Fibroblast of the conjunctiva (primary cell): Measurements from ENCODE around the gene ANKRD10.

Experiments used
- DNase-seq: peaks from one replicate; pipeline ENCODE4 v3.0.0-alpha.2; 2010; ENCODE audit warnings: low read depth

The ANKRD10 gene

DNA sequence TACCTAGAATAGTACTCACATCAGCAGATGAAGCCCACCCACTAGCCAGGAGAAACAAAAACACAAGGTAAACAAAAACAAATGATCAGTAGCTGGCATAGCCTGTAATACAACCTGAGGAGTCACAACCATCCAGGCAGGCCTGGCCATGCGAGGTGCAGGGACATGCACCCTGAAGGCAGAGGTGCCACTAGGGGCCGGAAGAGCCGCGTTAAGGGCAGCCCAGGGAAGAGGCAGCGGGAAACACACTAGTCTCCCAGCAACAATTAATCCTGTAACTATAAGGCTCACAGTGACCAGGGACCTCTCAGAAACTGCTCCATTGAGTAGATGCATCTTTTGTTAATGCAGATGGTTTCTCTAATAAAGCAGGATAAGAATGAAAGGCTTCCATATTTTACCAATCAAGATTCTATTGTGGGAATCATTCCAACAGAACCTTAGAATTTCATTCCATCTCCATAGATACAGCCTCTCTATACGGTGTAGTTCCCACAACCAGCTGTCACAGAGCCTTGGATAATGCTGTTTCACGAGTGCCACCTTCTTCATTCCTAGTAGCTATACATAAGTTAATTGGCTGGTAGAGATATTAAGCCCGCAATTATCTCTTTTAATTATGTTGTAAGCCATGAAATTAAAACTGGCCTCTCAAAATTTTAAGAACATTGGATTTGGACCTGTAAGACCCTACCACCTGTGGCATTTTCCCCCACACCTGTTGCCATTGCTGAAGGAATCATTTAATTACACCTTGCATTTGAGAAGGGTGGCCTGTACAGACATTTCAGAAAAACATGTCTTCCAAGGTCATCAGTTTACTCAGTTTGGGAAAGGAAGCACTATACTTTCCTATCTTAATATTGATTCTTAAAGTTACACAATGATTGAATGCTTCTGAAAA, 28.7 kb downstream of the ANKRD10 start:
- no peak for DNase-seq

DNA sequence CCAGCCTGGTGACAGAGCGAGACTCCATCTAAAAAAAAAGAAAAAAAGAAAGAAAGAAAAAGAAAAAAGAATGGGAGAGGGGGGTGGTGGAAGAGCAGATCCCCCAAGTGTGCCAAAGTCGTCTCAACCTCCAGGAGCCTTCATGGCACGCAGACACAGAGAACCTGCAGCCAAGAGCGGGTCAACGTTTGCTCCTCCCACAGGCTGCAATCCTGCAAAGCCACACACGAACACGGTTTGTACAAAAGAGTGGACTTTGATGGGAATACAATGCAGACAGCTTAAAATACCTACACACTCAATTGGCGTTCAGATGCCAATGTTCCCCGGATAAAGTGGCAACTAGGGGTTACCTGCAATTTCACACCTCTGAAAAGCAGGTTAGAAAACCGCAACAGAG, 29.4 kb downstream of the ANKRD10 start:
- DNase-seq: no peak

DNA sequence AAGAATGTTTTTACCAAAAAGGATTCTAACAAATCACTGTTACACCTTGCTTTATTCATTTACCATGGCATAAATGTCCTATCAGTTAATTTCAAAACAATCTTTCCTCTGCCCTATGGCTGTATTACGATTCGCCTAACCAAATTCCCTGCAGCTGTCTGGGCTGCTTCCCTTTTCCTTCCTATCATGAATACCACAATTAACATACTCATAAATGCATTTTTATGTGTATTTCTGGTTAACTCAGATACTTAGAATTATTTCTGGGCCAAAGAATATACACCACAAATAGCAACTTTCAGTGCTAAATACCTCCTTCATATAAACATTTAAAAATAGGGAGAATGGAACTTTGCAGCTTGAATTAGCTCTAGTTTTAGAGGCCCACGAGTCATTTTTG, 30.4 kb downstream of the ANKRD10 start:
- no peak for DNase-seq

DNA sequence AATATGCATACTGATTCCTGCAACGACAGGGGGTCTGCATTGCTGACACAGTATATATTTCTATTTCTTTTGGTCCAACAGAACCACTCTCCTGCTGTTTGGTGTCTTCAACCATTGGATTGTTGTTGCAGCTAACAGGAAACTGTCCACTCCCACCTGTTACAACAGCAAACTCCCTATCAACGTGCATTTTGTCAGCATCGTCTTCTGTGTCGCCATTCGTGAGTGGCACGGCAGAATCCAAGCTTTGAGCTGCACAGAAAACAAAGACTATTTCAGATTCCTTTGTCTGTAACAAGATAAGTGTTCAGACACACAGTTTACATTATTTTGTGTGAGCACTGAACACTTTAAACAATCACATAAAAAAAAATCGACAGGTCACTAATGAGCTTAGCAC, 31.3 kb downstream of the ANKRD10 start:
- no peak for DNase-seq

DNA sequence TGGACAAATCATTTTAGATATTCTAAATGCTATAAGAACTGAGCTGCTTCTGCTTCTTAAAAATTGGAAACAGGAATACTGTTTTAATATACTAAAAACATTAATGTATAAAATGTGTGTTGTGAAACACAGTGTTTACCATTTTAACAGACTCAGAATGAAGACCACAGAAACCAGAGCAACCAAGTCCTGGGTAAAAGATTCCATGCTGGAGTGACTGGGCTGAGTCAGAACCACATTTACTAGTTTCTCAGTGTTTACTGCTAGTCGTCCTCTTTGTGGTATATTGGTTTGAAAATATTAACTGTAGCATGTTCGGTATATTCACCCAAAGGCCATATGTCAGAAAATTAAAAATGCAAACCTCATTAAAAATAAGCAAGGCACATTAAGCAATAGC, 31.9 kb downstream of the ANKRD10 start:
- no peak for DNase-seq

DNA sequence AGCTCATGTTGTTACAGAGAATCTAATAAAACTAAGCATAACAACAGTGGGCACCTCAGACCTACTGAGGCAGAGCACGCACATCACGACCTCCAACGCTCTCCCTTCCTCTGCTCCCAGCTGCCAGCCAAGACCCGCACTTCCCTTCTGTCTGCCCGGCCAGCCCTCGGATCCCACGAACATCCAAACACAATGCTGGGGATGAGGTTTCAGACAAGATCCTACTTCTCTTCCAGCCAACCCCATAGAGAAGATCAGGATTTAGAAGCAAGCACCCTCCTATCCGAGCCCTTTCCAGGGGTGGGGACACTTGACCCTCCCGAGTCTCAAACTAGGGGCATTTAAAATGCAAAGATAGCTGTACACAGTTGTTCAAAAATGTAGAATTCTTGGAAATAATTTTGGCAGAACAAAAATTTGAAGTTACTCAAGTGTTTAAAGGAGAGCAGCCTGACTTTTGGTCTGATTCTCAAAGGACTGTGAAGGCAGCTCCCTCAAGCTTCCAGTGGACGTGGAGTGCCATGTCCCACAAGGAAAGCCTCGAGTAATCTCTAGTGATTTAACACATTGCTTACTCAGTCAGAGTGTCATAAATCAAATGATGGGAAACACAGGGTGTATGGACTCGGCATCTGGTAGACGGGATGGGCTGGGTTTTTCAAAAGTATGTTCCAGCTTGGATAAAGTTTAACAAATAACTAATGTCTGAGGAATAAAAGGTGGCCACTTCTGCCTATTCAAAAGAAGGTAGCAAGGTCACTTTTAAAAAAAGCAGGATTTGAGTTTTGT, 32.8 kb downstream of the ANKRD10 start:
- DNase-seq: no peak

DNA sequence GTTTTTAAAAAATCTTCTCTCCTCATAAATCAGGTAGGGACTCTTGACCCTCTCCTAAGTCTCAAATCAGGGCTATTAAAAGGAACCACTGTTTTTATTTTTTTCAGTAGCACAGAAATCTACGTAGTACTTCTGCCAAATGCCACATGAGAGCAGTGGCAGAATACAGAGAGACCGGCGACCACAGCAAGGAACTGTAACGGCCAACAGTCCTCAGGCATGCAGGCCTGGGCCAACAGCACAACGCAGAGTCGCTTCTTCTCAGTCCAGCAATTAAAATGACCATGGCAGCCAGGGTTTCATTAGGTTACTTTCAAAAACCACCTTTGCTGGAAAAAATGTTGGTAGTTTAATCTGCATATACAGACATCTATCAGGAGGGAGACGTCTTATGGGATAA, 34.2 kb downstream of the ANKRD10 start:
- no peak for DNase-seq

DNA sequence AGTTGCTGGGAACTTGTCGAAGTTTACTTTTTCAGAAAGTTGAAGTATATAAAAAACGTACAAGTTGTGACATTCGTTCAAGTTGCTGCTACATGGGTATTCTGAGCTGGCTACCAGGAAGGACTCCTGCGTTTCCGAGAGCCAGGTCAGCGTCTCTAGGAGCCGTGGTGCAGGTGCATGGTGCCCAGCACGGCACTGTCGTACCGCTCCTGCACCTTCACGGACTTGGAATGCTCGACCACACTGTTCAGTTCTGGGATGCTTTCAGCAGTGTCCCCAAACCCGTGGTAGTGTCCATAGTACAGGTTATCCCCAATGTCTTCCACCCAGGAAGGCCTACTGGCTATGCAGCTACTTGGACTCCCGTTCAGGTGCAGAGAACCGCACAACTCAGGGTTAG, 35.4 kb downstream of the ANKRD10 start:
- no peak for DNase-seq

DNA sequence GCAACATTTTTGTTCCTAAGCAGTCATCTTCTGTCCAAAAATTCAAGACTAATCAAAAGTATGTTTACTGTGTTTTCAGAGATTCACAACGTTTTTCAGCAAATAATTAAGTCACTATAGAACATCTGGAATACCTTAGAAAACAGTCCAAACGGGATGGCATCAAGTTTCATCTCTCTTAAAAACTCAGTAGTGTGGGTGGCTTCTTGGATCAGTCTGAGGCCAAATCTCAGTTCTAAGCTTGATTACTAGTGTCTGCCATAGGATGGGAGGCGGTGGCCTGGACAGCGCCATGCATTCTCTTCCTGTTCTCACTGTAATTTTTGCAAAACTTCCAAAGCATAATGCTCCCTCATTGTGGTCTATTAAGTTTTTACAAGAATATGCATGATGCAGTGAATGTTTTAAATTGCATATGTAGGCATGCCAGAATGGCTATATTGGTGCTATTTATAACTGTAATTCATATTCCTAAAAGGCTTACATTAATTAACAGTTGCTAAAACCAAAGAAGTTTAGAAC, 37.1 kb downstream of the ANKRD10 start:
- DNase-seq: no peak

DNA sequence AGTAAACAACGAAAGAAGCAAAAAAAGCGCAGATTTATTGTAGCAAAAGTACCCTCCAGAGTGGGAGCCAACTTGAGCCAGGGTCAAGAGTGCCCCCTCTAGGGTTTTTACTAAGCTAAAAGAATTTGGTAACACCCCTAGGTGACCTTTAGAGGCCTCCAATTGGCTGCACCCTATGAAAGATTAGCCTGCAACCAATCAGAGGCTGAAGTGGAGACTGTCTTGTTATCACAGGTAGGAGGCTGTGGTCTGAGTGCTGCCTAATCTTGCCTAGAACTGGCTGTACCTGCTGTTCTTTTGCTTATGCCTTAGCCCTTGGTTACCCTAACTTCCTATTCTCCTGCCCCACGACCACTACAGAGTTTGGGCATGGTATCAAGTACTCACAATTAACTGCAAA, 38.3 kb downstream of the ANKRD10 start:
- no peak for DNase-seq

DNA sequence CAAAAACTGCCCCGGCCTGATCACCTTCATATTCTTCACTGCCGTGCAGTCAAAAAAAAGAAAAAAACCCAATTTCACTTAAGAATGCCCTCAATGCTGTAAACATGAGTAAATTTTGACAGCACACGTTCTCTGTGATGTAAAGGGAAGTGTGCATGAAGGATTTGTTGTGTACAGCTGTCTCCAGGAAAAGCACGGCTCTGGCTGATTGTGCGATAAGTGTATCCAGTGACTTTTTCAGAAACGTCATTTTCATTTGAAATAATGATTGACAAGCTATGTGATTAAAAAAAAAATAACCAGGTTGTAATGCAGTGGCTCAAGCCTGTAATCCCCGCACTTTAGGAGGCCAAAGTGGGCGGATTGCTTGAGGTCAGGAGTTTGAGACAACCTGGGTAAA, 39.6 kb downstream of the ANKRD10 start:
- no peak for DNase-seq

DNA sequence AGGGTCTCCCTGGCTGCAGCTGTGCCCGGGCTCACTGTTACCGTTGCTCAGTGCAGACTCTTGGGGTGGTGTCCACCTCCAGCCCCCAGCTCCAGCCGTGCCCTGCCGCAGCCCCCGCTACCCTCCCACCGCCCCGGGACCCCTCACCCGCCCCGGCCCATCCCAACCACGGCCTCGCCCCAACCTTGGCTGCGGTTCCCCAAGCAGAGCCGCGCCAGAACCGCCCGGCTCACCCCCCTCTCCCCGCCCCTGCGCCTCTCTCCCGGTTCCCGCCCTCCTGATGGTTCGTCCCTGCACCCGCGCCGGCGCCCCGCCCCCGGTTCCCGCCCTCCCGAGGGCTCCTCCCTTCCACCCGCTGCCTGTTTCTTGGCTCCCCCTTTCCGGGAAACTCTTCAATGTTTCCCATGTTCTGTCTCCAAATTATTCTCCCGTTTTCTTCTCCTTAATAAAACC, 40.3 kb downstream of the ANKRD10 start:
- DNase-seq: peak; percentile 30

DNA sequence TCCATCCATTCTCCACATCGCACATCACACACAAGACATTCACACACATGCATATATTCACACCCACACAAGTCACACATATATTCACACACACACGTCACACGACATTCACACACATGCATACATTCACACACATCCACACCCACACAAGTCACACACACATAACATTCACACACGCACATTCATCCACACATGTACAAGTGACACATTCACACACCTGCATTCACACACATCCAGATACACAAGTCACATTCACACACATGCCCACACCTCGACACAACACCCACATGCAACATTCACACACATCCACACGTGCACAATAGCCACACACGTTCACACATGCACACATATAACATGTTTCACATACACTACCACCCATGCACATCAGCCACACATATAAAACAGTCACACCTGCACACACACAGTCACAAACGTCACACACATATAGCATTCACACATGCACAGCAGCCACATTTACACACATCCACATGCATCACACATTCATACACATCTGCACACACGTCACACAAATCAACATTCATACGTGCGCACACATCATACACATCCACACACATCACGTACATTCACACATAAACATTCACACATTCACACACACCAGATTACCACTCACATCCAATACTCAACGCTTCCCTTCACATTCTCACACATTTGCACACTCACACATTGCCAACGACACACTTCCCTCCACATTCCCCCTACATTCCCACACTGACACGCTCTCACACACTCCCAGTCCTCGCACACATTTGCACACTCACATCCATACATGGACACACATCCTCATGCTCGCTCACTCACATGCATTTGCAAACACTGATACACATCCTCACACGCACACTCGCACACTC, 41.0 kb downstream of the ANKRD10 start:
- DNase-seq: no peak

DNA sequence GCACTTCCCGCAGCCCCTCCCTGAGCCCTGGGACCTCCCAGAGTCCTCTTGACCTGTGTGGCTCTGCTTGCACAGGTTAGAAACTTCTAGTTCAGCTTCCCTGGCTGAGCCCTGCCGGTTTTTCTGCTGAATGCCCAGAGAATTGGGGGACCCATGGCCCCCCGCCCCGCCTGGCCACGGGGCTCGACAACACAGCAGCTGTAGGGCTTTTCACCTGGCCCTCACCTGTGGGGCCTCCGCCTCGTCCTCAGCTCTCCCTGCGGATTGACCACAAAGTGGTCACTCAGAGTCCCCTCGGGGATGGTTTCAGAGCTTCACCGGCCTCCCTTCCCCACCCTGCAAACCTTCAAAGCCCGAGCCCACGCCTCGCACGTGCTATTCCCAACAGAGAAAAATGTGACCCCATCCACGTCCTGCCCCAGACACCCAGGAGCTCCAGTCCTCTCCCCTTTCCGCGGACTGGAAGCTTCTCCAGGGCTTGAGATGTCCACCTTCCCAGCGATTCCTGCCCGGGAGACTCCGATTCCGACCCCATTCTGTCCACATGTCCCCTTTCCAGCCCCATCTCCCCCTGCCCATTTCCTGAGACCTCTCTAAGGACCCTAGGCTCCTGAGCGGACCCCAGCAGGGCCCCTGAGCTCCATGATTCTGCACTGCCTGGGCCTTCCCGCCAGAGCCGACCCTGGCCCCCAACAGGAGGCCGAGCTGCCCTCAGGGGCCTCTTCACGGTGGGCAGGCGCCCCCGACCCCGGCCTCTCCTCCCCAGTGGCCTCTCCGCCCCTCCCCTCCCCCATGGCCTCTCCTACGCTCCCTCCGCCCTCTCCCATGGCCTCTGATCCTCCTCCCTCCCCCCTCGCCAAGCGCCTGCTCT, 41.9 kb downstream of the ANKRD10 start:
- no peak for DNase-seq

DNA sequence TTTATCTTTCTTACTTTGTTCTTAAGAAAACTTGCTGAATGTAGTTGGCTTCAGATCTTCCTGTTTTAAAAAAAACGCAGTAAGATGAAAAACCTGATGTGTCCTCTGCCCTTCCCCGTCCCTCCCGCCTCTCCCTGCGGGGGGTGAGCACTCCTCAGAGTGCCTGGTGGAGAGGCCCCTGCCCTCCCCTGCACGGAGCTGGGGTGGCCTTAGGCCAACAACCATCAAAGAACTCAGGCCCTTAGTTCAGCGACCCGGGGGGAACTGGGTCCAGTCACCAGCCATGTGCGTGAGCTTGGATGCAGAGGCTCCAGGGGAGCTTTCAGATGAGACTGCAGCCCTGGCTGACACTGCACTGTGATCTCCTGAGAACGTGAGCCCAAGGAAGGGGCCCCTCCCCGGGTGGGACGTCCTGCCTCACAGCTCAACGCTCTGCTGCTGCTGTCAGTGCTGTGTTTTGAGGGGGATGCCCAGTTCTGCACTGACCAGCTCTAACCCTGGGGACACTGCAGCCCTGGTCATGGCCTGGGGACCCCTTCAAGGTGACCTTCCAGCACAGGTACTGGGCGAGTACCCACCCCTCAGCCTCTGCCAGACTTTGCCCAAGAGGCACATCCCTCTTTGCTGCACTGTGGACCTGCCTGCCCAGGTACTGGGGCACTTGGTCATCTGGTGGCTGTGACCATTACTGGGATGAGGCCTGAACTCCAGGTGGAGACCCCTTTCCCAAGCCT, 42.7 kb downstream of the ANKRD10 start:
- no peak for DNase-seq

DNA sequence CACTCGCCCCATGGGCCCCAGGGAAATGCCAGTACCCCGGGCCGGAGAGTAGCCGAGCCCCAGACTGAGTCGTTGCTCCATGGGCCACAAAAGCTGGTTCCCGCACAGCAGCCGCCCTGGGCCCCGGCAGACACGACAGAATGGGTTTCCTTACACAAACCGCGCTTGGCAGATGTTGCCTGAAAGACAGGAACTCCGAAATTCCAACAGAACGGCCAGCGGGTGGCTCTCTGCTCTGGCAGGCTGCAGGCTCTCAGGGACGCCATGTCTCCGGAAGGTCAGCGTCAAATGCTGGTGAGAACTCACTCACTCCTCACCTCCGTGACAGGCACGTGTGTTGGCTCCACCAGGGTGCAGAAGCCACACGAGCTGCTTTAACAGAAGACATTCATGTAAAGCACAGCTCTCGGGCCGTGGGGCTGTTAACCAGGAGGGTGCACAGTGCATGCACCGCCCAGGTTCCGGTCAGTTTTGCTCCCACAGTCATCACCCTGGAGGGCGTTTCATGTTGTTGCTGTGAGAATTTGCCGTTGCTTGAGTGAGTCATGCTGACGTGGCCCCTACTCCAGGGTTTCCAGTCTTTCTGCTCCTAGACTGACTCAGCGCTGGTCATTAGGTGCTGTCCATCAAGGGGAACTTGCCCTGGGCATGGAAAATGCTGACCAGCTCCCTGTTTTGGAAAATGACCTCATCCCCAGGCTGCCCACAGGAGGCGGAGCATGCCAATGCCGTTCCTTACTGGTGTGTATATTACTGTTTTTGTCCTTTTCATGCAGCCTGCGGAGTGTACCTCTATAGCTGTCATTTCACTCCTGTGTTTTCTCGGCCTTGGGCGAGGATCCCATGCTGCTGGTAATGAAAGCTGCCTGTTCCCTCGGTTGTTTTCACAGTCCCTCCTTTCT, 44.8 kb downstream of the ANKRD10 start:
- DNase-seq: peak; percentile 99

DNA sequence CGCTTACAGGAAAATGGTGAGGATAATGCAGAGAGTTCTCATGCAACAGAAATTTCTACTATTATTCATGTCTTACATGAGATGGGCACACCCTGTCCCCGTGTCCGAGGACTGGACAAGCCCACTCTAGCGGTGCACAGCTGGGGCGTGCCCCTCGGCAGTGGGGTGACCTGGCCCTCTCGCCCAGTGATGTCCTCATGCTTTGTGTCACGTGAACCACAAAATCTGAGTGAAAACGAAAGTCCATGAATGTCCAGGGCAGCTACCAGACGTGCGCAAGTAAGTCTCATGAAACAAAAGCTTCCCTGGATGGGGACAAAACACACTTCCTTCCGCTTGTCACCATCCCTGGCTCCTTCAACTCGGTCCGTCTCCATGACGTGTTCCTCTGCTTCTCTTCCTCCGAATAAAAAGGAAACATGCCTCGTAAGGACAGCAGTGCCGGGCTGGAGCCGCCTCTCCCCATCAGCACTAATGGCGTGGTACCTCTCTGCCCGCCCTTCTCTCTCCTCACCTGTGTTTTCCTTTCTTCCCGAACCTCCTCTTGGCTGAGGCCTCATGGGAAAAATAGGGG, 45.6 kb downstream of the ANKRD10 start:
- DNase-seq: no peak

DNA sequence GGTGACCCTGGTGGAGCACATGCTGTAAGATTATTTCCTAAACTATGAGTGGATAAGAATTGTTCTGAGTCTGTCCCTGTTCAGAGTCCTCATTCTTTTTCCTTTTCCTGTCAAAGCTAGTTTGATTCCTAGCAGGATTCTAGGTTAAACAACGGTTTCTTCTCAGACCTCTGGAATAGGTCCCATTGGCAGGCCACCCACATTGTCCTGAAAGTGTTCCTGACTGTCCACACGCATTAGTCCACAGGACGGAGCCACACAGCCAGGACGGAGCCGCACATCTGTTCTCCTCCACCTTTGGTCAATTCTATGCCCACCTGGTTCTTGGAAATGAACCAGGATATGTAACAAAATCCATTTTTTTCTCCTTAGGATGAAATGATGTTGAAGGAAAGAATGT, 46.1 kb downstream of the ANKRD10 start:
- no peak for DNase-seq

DNA sequence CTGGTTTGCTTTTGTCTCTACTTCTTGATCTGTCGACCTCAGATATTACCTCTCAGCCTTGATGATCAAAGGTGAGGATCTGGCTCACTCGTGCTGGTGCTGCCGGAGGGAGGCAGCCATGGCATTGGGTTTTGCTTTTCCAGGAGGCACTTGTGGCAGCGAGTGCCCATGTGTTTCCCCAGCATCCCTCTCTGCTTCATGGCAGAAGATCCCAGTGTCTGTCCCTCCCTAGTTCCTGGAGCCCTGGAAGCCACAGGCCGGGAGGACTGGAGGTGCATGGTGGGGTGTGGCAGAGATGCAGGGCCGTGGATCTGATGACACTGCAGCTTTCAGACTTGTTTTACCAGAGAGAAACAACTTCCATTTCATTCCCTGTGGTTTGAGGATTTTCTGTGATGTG, 47.5 kb downstream of the ANKRD10 start:
- DNase-seq: no peak
